GM18499 (cell line): ENCODE measurements around the gene NPAS3.

Experiments
- ATAC-seq: cut with Tn5 transposase; IDR thresholded peaks from one replicate; pipeline ENCODE4 v1.9.1; 2021; ENCODE audit warnings: moderate number of reproducible peaks; ENCODE audit not compliant: insufficient read depth, unreplicated experiment

Gene NPAS3

DNA sequence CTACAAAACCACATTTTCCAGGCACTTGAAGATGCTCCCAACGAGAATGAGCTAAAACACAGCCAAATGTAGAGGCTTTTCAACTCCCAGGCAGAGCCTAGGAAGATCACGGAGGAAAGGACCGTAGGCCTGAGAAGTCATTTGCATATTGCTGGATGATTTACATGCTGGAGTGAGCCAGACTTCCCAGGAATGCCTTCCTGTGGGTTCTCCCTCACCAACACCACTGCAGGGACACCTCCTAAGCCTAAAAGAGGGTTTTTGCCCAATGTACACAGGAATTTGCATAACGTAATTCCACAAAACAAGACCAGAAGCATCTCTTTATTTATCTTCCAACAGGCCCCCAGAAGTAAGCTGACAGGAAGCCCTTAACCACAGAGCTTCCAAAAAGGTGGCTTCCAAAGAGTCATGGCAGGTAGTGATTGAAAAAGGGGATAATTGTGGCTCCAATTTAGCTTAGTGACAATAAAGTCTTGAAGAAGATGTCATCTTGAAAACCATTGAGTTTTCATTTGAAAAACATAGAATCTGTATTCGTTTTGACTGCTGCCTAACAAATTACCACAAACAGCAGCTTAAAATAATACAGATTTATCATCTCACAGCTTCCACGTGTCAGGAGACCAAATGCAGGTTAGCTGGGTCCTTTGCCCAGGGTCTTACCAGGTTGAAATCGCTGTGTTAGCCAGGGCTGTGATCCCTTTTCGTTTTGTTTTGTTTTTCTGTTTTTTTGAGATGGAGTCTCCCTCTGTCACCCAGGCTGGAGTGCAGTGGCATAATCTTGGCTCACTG lies 896.0 kb downstream of the NPAS3 start:
- ATAC-seq = no peak

DNA sequence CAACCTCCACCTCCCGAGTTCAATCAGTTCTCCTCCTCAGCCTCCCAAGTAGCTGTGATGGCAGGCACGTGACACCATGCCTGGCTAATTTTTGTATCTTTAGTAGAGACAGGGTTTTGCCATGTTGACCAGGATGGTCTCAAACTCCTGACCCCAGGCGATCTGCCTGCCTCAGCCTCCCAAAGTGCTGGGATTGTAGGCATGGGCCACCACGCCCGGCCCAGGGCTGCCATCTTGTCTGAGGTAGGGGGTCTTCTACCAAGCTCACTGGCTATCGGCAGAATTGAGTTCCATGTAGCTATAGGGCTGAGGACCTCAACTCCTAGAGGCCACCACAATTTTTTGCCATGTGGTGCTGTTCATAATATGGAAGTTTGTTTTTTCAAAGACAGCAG lies 896.6 kb downstream of the NPAS3 start:
- no peak for ATAC-seq

DNA sequence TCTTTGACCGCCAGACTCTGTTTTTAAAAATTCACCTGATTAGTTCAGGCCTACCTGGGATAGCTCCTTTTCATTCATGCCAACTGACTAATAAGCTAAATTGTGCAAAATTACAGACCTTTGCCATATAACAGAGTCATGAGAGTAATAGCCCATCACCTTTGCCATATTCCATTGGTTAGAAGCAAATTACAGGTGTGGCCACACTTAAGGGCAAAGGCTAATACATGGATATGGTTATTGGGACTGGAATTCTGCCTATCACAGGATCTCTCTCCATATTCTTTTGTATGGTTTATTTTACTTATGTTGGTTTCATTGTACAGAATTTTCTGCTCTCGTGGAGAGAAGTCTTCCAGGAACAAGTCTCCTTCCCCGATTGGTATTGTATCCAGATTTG lies 897.0 kb downstream of the NPAS3 start:
- ATAC-seq = no peak

DNA sequence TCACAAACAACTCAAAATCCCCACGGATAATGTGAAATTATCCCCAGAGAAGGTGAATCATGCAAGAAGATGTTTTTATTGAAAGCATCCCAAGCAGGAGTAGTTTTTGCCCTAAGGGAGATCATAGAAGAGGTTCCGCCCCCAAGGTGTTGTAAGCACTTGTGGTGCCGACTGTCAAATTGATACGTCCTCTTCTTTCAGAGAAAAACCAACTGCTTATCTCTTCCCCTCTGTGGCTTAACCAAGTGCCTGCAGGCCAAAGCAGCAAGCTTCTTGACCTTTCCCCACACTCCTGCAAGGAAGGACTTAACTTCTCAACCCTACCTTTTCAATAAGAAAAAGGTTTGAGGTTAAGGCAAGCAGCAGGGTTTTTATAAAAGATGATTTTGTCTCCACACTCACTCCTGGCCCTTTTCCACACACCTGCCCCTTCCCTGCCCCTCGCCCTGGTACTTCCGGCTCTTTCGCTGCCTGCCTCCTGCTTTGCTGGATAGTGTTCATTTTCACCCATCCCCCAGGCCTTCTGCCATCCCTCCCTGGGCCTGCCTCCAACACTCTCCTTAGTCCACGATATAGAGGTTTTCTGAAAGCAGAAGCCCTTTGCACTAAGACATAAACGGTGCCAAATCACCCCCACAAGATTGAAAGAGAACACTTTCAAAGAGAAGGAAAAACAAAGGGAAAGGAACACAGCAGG lies 897.7 kb downstream of the NPAS3 start:
- no peak for ATAC-seq

DNA sequence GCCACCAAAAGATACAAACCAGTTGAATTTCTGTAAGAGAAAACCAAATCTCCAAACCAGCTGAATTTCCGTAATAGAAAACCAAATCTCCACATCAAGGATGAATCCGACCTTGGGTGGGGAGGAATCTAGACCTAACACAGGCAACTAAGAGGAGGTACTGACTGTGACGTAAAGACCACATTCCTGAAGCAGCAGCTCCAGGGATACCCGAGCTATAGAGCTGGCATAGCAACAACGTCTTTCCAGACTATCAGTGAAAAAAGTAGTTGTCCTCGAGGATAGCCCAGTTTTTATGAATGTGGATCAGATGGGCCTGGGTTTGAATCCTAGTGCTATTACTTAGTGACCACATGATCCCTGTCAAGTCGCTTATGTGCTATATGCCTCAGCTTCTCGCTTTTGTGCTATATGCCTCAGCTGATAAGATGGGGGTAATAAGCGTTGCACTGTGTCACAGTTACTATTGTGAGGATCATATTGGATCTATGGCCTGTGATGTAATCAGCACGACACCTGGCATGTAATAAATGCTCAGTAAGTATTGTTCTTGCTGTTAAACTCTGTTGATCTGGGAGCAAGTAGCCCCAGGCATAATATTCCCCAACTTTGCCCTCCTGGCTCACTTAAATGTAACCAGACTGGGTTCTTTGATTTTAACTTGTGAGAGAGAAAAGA lies 898.4 kb downstream of the NPAS3 start:
- ATAC-seq = no peak

DNA sequence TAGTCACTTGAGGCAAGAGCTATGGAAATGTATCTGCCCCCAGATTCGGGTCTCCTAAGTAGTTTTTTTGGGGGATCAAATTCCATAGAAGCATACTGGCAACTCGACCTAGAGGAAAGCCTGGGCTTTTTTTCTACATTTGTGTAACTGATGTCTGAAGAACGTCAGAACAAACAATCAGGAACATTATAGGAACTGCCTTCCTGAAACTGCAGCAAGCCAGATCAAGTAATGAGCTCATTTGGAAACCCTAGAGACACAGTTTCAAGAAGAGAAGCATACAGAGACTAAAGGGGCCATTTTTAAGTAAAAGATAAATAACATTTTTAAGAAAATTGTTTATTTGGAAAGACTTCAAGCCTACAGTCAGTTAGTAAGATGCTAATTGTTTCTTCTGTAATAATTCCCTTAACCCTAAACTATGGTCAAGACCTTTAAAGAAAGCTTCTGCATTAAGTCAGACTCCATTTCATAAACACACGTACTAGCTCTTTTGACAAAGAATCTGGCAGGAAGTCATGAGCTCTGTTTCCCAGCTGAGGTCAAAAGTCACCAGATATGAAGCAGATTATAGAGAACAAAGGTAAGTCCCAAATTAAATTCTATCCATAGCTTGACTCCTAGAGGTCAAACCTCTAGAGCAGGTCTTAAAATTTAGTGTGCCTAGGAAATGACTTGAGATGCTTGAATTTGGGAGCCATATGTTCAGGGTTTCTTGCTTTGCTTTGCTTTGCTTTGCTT lies 899.4 kb downstream of the NPAS3 start:
- no peak for ATAC-seq

DNA sequence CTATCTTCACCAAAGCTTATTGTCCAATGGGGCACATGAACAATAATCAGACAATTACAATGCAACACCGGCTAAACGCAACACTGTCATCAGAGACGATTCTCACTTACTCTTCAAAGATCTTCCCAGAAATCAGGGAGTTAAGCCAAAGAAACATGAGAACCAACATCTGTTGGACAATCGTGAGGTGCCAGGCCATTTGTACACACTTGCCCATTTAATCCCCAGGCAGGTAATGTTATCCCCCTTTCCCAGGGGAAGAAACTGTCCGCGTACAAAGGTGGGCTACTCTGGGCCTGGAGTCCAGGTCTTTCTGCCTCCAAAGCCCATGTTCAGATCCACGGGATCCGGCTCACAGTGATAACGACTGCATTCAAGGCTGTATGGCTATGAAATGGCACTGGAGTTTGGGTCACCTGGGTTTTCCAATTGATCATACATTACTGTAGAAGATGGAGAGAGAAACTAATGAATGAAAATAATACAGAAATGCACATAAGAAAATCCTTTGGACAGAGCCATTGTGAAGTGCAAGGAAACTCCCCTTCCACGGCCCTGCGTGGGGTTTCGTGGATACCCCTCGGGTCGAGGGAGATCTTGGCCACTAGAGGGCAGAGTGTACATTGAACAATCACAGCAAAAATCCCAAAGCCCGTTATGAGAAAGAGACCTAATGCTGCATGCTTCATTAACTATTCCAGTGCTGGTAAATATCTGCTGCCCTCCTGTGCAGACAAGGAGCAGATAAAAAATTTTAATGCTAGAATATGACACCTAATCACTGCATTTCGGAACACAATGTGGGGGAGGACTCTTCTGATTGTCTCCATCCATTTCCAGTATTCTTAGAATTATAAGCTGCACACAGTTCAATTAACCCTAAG lies 900.8 kb downstream of the NPAS3 start:
- no peak for ATAC-seq

DNA sequence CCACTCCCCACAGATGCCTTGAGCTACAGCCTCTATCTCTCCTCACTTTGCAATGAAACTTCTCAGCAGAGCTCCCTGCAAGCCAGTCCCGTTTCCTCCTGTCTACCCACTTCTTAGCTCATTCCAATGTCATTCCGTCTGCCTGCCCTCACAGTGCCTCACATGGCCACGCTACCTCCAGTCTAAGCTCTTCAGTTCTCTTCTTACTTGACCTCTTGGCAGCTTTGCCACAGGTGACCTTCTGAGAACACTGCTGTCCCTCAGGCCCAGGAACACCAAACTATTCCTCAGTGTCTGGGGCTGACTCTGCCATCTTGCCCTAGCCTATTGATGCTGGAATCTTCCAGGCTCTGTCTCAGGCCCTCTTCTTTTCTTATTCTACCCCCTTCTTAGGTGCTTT lies 902.1 kb downstream of the NPAS3 start:
- no peak for ATAC-seq

DNA sequence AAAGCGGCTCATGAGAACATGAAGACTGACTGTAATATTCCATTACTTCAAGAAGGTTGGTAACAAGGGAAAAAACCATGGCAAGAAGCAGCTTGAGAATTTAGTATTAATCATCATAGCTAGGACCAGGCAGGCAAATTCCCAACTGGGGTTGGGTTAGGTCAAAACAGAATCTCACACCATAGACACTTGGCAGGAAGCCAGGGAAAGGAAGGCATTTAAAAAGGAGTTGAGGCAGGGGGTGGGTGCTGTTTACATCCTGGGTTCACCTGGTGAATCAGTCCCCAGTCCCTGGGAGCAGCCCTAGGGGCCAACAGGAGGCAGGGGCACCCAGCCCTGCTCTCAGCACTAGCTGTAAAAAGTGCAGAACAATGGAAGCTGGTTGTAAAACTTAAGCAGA lies 903.6 kb downstream of the NPAS3 start:
- ATAC-seq = no peak

DNA sequence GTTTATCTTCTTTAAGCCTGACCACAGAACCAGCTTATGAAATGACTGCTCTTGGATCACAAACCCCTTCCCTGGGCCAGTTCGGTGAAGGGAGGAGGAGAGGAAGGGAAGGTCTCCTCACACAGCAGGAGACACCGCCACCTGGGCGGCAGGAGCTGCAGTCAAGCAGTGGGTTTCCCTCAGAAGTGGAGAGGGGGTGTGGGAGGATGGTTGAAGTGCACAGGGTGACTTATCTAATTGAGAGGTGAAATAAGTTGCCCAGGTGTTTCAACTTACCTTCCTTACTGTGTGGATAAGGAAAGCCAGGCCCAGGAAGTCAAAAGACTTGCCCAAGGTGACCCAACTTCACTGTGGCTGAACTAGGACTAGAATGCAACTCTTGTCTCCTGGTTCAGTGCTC lies 905.4 kb downstream of the NPAS3 start:
- ATAC-seq = no peak

DNA sequence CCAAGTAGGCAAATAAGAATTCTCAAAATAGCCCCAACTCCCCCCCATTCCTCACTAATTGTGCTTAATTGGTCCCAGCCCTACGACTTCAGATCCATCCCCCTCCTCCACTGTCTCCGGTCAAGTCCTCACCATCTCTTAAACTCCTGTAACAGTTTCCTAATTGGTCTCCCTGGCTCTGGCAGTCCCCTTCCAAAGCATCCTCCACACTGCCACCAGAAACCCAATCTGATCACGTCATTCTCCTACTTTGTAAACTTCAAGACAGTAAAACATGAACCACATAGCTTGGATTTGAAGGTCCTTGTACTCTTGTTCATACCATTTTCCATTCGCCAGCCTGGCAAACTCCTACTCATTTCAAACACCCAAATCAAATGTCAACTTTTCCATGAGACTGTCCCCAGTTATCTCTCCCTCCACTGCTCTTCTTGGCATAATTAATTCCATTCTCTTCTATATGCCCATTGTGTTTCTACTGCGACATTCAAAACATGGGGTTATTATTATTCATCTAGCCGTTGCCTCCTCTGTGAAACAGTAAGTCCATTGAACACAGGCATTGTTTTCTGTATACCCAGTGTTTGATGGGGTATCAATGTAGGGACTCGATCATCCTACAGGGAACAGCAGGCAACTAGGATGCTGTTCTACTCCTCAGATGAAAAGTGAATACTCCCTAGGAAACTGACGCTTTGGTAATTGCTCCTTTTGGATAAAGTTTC lies 907.6 kb downstream of the NPAS3 start:
- ATAC-seq = no peak

DNA sequence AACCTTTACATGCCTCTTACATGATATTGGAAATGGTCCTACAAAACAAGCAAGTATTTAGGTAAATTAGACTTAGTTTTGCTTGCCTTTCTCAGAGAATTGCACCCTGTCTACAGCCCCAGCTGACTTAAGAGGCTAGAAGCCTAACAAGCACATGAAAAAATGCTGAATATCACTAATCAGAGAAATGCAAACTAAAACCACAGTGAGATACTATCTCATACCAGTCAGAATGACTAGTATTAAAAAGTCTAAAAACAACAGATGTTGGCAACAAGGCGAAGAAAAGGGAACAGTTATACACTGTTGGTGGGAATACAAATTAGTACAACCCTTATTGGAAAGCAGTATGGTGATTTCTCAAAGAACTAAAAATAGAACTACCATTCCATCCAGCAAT lies 908.4 kb downstream of the NPAS3 start:
- ATAC-seq = no peak

DNA sequence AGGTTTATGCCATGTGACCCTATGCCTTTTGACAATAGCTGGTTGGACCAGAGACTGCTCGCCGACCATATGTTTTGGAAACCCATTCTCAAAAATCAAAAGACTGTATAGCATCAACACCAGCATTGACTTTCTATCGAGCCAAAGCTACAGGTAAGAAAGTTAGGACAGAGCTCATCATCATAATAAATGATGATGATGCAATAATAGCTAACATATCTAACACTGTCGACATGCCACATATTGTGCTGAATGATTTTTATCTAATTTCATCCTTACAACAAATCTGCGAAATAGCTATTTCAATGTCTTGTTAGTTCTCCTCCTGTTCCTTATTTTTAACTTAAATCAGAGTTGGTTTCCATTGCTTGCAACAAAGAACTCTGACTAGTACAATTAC lies 909.3 kb downstream of the NPAS3 start:
- ATAC-seq = no peak

DNA sequence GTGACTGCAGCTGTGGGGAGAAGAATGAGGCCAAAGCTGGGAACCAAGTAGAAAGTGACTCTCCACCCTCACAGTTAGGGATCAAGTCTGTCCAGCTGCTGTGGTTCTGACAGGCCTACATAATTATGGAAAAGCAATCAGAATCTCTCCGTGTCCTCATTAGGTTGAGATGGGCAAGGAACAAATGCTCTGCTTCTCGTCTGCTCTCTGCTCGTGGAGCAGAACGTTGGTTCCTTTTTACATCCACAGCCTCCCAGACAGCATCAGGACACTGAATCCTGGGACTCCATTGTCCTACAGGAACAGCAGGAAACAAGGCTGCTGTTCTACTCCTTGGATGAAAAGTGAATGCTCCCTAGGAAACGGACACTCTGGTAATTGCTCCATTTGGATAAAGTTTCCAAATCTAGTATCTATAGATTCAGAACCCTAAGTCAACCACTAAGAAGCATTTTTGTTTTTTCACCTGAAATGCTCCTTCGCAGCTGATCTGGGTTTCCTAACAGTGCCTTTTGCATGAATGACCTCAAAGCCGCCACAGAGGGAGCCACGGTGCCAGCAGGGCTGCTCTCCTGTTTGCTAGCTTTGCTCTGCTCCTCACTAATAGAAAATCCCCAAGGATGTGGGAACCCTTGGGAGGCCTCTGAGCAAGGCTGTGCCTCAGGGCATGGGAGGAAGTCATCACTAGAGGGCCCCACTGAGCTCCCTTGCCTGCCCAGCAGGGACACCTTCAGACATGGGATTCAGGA lies 910.2 kb downstream of the NPAS3 start:
- ATAC-seq = no peak

DNA sequence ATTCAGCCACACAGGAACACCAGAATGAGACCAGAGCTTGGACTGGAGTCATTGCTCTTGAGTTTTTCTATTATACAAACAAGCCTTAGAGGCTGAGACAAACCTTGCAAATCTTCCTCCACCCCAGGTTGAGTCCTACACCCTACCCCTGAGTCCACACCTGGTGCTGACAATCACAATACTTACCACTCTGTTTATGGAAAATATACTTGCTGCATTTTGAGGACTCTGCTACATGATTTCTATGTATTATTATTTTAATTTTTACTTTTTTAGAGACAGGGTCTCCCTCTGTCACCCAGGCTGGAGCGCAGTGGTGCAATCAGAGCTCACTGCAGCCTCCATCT lies 910.7 kb downstream of the NPAS3 start:
- ATAC-seq = no peak

DNA sequence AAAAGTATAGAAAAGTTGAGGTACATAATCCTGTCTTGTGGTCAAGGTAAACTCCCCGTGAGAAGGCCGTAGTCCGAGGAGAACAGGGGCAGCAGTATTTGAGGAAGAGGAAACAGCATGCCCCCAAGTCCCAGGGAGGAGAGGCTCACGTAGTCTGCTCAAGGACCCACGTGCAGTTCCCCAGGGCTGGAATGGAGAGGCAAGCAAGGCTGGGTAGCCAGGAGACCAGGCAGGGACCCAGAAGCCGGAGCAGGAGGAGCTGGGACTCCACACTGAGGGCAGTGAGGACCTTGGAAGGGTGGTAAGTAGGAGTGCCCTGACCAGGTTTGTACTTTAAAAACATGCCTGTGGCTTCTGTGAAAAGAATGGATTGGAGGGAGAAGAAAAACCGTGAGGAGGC lies 912.1 kb downstream of the NPAS3 start:
- no peak for ATAC-seq

DNA sequence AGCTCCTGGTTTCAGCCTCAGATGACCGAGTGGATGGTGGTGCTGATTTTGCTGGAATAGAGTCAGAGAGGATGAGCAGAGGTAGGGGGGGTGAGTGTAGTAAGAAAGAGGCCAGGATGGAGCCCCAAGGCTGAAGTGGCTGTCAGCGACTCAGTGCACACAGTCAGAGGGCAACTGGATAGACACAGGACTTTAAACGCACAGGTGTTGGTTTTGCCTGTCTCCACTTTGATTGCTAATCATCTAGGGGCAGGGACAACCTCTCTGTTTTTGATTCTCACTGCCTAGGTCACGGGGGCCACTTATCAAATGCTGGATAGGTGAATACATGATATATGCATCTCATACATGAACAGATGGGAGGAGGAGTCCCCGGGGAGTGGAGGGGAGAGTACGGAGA lies 912.7 kb downstream of the NPAS3 start:
- ATAC-seq = no peak

DNA sequence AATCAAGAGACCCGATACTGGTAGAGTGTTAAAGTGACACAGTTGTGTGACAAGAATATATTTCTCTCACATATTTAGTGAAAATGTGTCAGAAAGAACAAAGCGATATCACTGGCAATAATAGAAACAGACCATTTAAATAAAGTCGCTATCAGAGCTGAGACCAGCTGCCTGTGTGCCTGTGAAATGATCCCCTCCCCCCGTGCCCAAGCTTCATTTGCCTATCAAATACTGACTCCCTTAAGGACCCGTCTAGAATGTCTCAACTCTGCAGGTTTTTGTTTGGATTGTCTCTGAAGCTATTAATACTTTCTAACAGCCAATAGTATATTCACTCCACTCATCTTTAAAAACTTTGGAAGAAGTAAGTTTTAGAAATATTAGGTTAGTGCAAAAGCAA lies 913.3 kb downstream of the NPAS3 start:
- no peak for ATAC-seq
